ENCODE results near the gene SYTL3.

- TF ChIP-seq, protein P1, sequence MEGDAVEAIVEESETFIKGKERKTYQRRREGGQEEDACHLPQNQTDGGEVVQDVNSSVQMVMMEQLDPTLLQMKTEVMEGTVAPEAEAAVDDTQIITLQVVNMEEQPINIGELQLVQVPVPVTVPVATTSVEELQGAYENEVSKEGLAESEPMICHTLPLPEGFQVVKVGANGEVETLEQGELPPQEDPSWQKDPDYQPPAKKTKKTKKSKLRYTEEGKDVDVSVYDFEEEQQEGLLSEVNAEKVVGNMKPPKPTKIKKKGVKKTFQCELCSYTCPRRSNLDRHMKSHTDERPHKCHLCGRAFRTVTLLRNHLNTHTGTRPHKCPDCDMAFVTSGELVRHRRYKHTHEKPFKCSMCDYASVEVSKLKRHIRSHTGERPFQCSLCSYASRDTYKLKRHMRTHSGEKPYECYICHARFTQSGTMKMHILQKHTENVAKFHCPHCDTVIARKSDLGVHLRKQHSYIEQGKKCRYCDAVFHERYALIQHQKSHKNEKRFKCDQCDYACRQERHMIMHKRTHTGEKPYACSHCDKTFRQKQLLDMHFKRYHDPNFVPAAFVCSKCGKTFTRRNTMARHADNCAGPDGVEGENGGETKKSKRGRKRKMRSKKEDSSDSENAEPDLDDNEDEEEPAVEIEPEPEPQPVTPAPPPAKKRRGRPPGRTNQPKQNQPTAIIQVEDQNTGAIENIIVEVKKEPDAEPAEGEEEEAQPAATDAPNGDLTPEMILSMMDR (IDR thresholded peaks at IDR 0.05; ENCODE audit: borderline replicate concordance, extremely low read depth, low read length, poor library complexity, severe bottlenecking) = no peak
- no peak for TF ChIP-seq EZH2 (IDR thresholded peaks at IDR 0.05; ENCODE audit: borderline replicate concordance, low read depth, low read length, severe bottlenecking)
These were observed 135.2 kb downstream of the SYTL3 start for GRCh38 chr6:158785036-158785435.
